Activated CD8-positive, alpha-beta T cell treated with anti-CD3 and anti-CD28 coated beads for 36 hours (primary cell): ENCODE data around the gene MB. TPM values are rescaled to one million over a fixed set of nuclear protein-coding genes. Genes with fewer than 3 reads are reported as not detected.

Source experiments
- ATAC-seq: fragments of 200-7000 bp; cut with Tn5 transposase; one replicate; pipeline ENCODE4 v1.10.0; 2021; ENCODE audit warnings: mild to moderate bottlenecking, moderate library complexity
- CTCF ChIA-PET: fragments of 350-600 bp; sonication (Branson Sonifier 250); formaldehyde crosslinking; loops from one replicate; lab custom pipeline; 2021; ENCODE audit warnings: antibody characterized with exemption; lab: Charles Lee
- POLR2A ChIA-PET: fragments of 350-600 bp; sonication (Branson Sonifier 250); formaldehyde crosslinking; loops from one replicate; lab custom pipeline; 2021; ENCODE audit warnings: antibody characterized with exemption; lab: Charles Lee
- DNase-seq: peaks from one replicate; pipeline ENCODE4 v3.0.0-alpha.2; 2020
- H3K27ac Mint-ChIP-seq: one replicate; pipeline ENCODE4 v1.8.0; 2021; ENCODE audit warnings: mild to moderate bottlenecking, mixed read lengths
- H3K27me3 Mint-ChIP-seq: one replicate; pipeline ENCODE4 v1.8.0; 2021; ENCODE audit warnings: mixed read lengths
- H3K36me3 Mint-ChIP-seq: one replicate; pipeline ENCODE4 v1.8.0; 2021; ENCODE audit warnings: low read depth, mixed read lengths
- H3K4me1 Mint-ChIP-seq: one replicate; pipeline ENCODE4 v1.8.0; 2021; ENCODE audit warnings: low read depth, mixed read lengths
- H3K4me3 Mint-ChIP-seq: one replicate; pipeline ENCODE4 v1.8.0; 2021; ENCODE audit warnings: mild to moderate bottlenecking, moderate library complexity, mixed read lengths
- H3K9me3 Mint-ChIP-seq: one replicate; pipeline ENCODE4 v1.8.0; 2021; ENCODE audit warnings: mixed read lengths
- CTCF ChIP-seq: fragments of 200-600 bp; IDR thresholded peaks from one replicate; pipeline ENCODE4 v1.8.0; 2022; ENCODE audit warnings: antibody characterized with exemption, mild to moderate bottlenecking
- intact Hi-C: fragments of 100-400 bp; cut with micrococcal nuclease; formaldehyde crosslinking; loops from one replicate; pipeline ENCODE4 v1.10.0; 2022
- total RNA-seq, 2 experiments: library from RNA; stranded (reverse); gene quantifications; one replicate each; pipeline ENCODE4 v1.2.3, GENCODE V29; 2021

Gene MB
- total RNA-seq, 2 experiments from 2014 or later: not detected

DNA sequence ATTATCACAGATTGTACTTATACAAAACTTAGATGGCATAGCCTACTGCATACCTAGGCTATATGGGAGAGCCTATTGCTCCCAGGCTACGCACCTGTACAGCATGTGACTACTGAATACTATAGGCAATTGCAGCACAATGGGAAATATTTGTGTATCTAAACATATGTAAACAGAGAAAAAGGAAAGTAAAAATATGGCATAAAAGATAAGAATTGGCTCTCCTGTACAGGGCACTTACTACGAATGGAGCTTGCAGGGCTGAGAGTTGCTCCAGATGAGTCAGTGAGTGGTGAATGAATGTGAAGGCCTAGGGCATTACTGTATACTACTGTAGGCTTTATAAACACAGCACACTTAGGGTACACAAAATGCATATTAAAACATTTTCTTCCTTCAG is 44.3 kb upstream of the MB start:
- Mint-ChIP-seq H3K36me3 (peaks cover 85% of the 10 kb centered on the region), H3K4me3 (no peak overlapping the region), H3K4me1 (peaks cover 71% of the 10 kb centered on the region), H3K27ac (peak overlapping the region; percentile 96), H3K9me3 (peaks cover 38% of the 10 kb centered on the region), H3K27me3 (no peaks in the 10 kb centered on the region)
- POLR2A ChIA-PET: interaction anchor here (1.0 to 6.7 kb wide), 2 partner anchors 13 to 20 kb away, joined by 3 to 95 read pairs; partner anchors contain the start of gene APOL6
- peak; percentile 57 for ATAC-seq
- DNase-seq: peak; percentile 32
- CTCF ChIA-PET: interaction anchor here (2.7 kb wide), 1 partner anchor 16 kb away, joined by 6 read pairs; no protein-coding TSS in a partner anchor
- TF ChIP-seq CTCF: no peak
- intact Hi-C loops: no loop called here

DNA sequence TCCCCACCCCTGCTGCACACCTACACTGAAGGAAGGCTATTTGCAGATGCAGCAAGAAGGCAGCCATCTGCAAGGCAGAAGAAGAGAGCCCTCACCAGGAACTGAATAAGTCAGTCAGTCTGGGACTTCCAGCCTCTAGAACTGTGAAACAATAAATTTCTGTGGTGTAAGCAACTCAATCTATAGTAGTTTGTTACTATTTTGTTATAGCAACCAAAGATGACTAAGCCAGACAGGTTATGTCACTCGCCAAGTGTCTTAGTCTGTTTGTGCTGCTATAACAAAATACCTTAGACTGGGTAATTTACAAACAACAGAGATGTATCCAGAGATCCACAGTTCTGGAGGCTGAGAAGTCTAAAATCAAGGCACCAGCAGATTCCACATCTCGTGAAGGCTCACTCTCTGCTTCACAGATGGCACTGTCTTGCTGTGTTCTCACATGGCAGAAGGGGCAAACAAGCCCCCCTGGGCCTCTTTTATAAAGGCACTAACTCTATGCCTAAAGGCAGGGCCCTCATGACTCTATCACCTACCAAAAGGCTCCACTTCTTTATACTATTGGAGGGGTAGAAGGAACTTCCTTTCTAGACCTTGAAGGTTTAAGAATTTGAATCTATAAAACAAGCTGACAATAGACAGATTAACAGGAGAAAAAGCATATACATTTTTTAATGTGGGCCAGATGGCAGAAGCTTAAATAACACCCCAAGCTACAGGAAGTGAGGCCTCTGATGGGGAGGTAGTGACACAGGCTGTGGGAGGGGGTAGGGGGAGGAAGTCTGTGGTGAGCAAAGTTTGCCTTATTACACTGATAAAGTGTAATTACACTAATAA is 43.4 kb upstream of the MB start:
- no peaks in the 10 kb centered on the region for H3K27me3 Mint-ChIP-seq
- peaks cover 37% of the 10 kb centered on the region for H3K9me3 Mint-ChIP-seq
- peaks cover 91% of the 10 kb centered on the region for H3K36me3 Mint-ChIP-seq
- POLR2A ChIA-PET: interaction anchor here (2.4 to 6.7 kb wide), 3 partner anchors 11 to 17 kb away, joined by 6 to 95 read pairs (median 41); partner anchors contain the start of gene APOL6
- H3K4me3 Mint-ChIP-seq: peak overlapping the region; percentile 24
- H3K27ac Mint-ChIP-seq: peak overlapping the region; percentile 96
- CTCF ChIA-PET: interaction anchor here (0.9 kb wide), 1 partner anchor 12 kb away, joined by 5 read pairs; the partner anchor contains the start of gene APOL6
- TF ChIP-seq CTCF: no peak
- peaks cover 74% of the 10 kb centered on the region for H3K4me1 Mint-ChIP-seq
- DNase-seq (peak; percentile 70), ATAC-seq (peak; percentile 78)
- intact Hi-C loops: no loop called here

- Mint-ChIP-seq H3K27ac (peak overlapping the region; percentile 96), H3K9me3 (peaks cover 36% of the 10 kb centered on the region), H3K4me3 (no peak overlapping the region), H3K4me1 (peaks cover 84% of the 10 kb centered on the region), H3K36me3 (peaks cover 94% of the 10 kb centered on the region), H3K27me3 (no peaks in the 10 kb centered on the region)
- intact Hi-C loops: no loop called here
- no peak for DNase-seq
- TF ChIP-seq CTCF: no peak
- ATAC-seq: no peak
- POLR2A ChIA-PET: interaction anchor here (4.2 kb wide), 1 partner anchor 9 kb away, joined by 41 read pairs; the partner anchor contains the start of gene APOL6
- CTCF ChIA-PET: interaction anchor here (1.5 to 2.3 kb wide), 2 partner anchors 8 to 27 kb away, joined by 3 to 5 read pairs; no protein-coding TSS in a partner anchor
These were observed 40.6 kb upstream of the MB start for GRCh38 chr22:35657571-35658312.

GRCh38 chr22:35656284-35656752 is 39.2 kb upstream of the MB start:
- POLR2A ChIA-PET: interaction anchor here (0.6 to 4.2 kb wide), 3 partner anchors 7 to 10 kb away, joined by 3 to 41 read pairs (median 3); partner anchors contain the start of gene APOL6

More at GRCh38 chr22:35656284-35656752, 39.2 kb upstream of the MB start:
- Mint-ChIP-seq H3K4me1 (peaks cover 82% of the 10 kb centered on the region), H3K9me3 (peaks cover 33% of the 10 kb centered on the region), H3K27me3 (no peaks in the 10 kb centered on the region), H3K27ac (peak overlapping the region; percentile 96), H3K4me3 (no peak overlapping the region), H3K36me3 (peaks cover 90% of the 10 kb centered on the region)
- no peak for DNase-seq
- CTCF ChIA-PET: interaction anchor here (1.0 kb wide), 1 partner anchor 9 kb away, joined by 3 read pairs; no protein-coding TSS in a partner anchor
- ATAC-seq: no peak
- no peak for TF ChIP-seq CTCF
- intact Hi-C loops: no loop called here
